Activated B cell treated with CpG ODN at 0.5 μM for 24 hours (primary cell): ENCODE results near the gene KIF24. TPM values are rescaled to one million over a fixed set of nuclear protein-coding genes. Genes with fewer than 3 reads are reported as not detected.

Experiments
- ATAC-seq: fragments of 200-7000 bp; cut with Tn5 transposase; one replicate; pipeline ENCODE4 v1.10.0; 2021; ENCODE audit warnings: low read depth, mild to moderate bottlenecking, moderate library complexity
- CTCF ChIA-PET: fragments of 350-600 bp; sonication (Branson Sonifier 250); formaldehyde crosslinking; loops from one replicate; lab custom pipeline; 2021; ENCODE audit warnings: antibody characterized with exemption; lab: Charles Lee
- POLR2A ChIA-PET: fragments of 350-600 bp; sonication (Branson Sonifier 250); formaldehyde crosslinking; loops from one replicate; lab custom pipeline; 2021; ENCODE audit warnings: antibody characterized with exemption; lab: Charles Lee
- DNase-seq: peaks from one replicate; pipeline ENCODE4 v3.0.0; 2022
- H3K27ac Mint-ChIP-seq: one replicate; pipeline ENCODE4 v1.8.0; 2020; ENCODE audit warnings: mixed read lengths
- H3K27me3 Mint-ChIP-seq: one replicate; pipeline ENCODE4 v1.8.0; 2021; ENCODE audit warnings: mixed read lengths
- H3K36me3 Mint-ChIP-seq: one replicate; pipeline ENCODE4 v1.8.0; 2021; ENCODE audit warnings: low read depth, mixed read lengths
- H3K4me1 Mint-ChIP-seq: one replicate; pipeline ENCODE4 v1.8.0; 2021; ENCODE audit warnings: mixed read lengths
- H3K4me3 Mint-ChIP-seq: one replicate; pipeline ENCODE4 v1.8.0; 2020; ENCODE audit warnings: mild to moderate bottlenecking, mixed read lengths
- H3K9me3 Mint-ChIP-seq: one replicate; pipeline ENCODE4 v1.8.0; 2020; ENCODE audit warnings: mixed read lengths
- intact Hi-C: fragments of 100-400 bp; cut with micrococcal nuclease; formaldehyde crosslinking; loops from one replicate; pipeline ENCODE4 v1.15.1; 2024
- total RNA-seq: library from RNA; stranded (reverse); gene quantifications from 2 replicates; pipeline ENCODE4 v1.2.3, GENCODE V29; 2022
- TF ChIP-seq, protein P1 (sequence below): fragments of 200-600 bp; IDR thresholded peaks from one replicate; pipeline ENCODE4 v1.8.0; 2022; ENCODE audit warnings: antibody characterized with exemption, mild to moderate bottlenecking

The KIF24 gene, protein sequence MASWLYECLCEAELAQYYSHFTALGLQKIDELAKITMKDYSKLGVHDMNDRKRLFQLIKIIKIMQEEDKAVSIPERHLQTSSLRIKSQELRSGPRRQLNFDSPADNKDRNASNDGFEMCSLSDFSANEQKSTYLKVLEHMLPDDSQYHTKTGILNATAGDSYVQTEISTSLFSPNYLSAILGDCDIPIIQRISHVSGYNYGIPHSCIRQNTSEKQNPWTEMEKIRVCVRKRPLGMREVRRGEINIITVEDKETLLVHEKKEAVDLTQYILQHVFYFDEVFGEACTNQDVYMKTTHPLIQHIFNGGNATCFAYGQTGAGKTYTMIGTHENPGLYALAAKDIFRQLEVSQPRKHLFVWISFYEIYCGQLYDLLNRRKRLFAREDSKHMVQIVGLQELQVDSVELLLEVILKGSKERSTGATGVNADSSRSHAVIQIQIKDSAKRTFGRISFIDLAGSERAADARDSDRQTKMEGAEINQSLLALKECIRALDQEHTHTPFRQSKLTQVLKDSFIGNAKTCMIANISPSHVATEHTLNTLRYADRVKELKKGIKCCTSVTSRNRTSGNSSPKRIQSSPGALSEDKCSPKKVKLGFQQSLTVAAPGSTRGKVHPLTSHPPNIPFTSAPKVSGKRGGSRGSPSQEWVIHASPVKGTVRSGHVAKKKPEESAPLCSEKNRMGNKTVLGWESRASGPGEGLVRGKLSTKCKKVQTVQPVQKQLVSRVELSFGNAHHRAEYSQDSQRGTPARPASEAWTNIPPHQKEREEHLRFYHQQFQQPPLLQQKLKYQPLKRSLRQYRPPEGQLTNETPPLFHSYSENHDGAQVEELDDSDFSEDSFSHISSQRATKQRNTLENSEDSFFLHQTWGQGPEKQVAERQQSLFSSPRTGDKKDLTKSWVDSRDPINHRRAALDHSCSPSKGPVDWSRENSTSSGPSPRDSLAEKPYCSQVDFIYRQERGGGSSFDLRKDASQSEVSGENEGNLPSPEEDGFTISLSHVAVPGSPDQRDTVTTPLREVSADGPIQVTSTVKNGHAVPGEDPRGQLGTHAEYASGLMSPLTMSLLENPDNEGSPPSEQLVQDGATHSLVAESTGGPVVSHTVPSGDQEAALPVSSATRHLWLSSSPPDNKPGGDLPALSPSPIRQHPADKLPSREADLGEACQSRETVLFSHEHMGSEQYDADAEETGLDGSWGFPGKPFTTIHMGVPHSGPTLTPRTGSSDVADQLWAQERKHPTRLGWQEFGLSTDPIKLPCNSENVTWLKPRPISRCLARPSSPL (N-terminal part only)
- 0.69 and 0.71 TPM in 2 replicates for total RNA-seq

DNA sequence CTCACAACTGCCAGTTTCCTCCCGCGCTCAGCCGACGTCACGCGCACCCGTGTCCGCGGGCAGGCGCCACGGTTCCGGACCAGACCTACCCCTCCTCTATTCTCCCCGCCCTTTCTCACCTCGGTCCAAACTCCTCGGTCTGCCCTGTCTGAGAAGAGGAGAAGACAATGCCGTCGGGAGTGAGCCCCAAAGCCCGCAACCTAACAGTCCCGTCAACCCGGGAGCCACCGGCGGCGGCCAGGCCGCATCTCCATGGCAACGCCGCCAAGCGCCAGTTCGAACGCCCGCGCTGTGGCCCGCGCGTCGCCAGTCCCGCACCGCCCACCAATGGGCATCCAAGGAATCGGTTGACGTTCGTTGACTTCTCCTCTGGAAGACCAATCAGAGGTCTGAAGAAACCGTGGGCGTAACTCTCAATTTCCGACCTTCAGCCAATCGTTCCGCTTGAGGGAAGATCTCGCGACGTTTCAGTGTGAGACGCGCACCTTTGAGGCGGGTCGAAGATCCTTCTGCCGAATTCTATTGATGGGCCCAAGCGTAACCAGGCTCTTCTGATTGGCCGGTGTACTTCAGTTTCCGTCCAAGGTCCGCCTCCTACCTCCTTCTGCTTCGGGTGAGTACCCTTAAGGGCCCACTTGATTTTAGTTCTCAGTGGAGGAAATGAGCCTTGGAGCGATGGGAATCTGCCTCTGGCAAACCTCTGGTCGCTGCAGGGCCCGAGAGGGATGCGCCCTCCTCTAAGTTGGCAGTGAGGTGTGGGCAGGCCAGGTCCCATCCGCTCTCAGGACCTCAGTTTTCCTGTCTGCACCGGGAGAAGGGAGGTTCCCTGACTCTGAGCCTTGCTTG is at the start of gene KIF24, which contains the start of gene NUDT2:
TSS of gene KIF24 (minus strand) at position 282 of the 846 bp plus-strand sequence. CDS start 17,922 bp downstream, outside the sequence.
TSS of gene NUDT2 (plus strand) at position 583 of the 846 bp plus-strand sequence. CDS start 9,471 bp downstream, outside the sequence.
- Mint-ChIP-seq H3K36me3 (peaks cover 10% of the 10 kb centered on the region), H3K4me3 (peak within 1 kb of the TSS; percentile 92), H3K9me3 (no peaks in the 10 kb centered on the region), H3K4me1 (peaks cover 38% of the 10 kb centered on the region), H3K27me3 (no peaks in the 10 kb centered on the region), H3K27ac (peak within 1 kb of the TSS; percentile 96)
- POLR2A ChIA-PET: no interaction called here
- TF ChIP-seq, protein P1, sequence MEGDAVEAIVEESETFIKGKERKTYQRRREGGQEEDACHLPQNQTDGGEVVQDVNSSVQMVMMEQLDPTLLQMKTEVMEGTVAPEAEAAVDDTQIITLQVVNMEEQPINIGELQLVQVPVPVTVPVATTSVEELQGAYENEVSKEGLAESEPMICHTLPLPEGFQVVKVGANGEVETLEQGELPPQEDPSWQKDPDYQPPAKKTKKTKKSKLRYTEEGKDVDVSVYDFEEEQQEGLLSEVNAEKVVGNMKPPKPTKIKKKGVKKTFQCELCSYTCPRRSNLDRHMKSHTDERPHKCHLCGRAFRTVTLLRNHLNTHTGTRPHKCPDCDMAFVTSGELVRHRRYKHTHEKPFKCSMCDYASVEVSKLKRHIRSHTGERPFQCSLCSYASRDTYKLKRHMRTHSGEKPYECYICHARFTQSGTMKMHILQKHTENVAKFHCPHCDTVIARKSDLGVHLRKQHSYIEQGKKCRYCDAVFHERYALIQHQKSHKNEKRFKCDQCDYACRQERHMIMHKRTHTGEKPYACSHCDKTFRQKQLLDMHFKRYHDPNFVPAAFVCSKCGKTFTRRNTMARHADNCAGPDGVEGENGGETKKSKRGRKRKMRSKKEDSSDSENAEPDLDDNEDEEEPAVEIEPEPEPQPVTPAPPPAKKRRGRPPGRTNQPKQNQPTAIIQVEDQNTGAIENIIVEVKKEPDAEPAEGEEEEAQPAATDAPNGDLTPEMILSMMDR: no peak
- DNase-seq (peak; percentile 88), ATAC-seq (peak; percentile 91)
- CTCF ChIA-PET: no interaction called here
- intact Hi-C loops: loop anchor here (1.0 to 10.0 kb wide), 11 partner anchors 47 to 1304 kb away; partner anchors contain the start of genes DCAF12, DCTN3, DNAI1 and DNAJA1

DNA sequence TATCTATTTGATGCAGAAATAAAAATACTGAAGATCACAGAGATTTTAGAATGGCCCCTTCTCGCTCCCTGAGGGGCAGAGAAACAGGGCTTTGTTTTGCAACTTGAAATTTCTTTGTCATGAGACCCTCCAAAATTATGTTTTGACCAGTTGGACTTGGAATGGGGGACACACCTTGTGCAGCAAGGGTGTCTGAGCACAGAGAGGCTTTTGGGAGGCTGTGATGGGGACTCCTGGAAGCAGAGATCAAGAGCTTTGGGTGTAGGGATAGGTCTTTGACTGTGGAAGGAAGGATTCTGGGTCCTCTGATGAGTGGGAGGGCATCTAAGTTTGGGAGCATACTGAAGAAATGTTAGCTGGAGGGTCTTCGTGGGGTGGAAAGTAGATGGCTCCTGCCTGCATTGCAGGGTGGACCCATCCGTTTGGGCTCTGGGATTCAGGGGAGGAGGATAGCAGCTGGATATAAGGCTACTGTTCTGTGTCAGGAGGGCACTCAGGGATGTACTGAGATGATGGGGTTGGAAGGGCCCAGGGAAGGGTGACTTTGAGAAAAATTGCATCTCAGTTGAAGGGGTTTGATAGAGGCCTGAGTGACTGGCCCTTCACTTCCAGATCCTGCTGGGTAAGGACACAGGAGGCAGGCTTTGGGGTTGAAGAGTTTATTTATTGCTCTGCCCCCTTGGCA is 49.5 kb upstream of the KIF24 start:
- H3K4me3 Mint-ChIP-seq: peak overlapping the region; percentile 44
- TF ChIP-seq, protein P1: no peak
- ATAC-seq: no peak
- H3K27me3 Mint-ChIP-seq: peaks cover 2% of the 10 kb centered on the region
- ChIA-PET CTCF (interaction anchor here (0.7 to 3.8 kb wide), 11 partner anchors 25 to 256 kb away, joined by 3 to 13 read pairs (median 3); no protein-coding TSS in a partner anchor), POLR2A (interaction anchor here (0.6 to 0.7 kb wide), 2 partner anchors 48 to 1269 kb away, joined by 3 read pairs; no protein-coding TSS in a partner anchor)
- DNase-seq: no peak
- peaks cover 42% of the 10 kb centered on the region for H3K4me1 Mint-ChIP-seq
- H3K36me3 Mint-ChIP-seq: no peaks in the 10 kb centered on the region
- intact Hi-C loops: loop anchor here (1.0 to 5.0 kb wide), 9 partner anchors 122 to 756 kb away; partner anchors contain the start of genes RPP25L, SIGMAR1 and UBAP2
- H3K27ac Mint-ChIP-seq: no peak overlapping the region
- no peaks in the 10 kb centered on the region for H3K9me3 Mint-ChIP-seq

DNA sequence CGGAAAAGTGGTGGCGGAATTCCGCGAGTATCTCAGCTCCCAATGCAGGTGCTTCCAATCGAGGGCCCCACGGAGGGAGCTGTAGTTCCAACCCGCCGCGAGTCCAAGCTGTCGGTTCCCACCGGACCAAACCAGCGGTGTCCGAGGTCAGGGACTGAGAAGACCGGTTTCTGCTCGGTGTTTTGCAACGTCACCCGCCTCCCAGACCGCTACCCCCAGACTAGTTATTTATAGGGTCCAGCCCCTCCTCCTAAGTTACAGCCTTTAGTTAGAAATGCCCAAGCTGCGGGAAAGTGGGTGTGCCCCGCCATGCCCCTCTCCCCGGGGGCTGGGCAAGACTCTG is 48.3 kb upstream of the KIF24 start:
- Mint-ChIP-seq H3K27me3 (peaks cover 2% of the 10 kb centered on the region), H3K4me1 (peaks cover 42% of the 10 kb centered on the region), H3K36me3 (no peaks in the 10 kb centered on the region), H3K27ac (no peak overlapping the region), H3K9me3 (no peaks in the 10 kb centered on the region), H3K4me3 (peak overlapping the region; percentile 93)
- DNase-seq (no peak), ATAC-seq (no peak)
- POLR2A ChIA-PET: interaction anchor here (0.9 to 1.6 kb wide), 4 partner anchors 46 to 328 kb away, joined by 3 to 9 read pairs (median 4); partner anchors contain the start of genes SIGMAR1 and UBAP2
- CTCF ChIA-PET: interaction anchor here (1.1 to 3.8 kb wide), 3 partner anchors 27 to 226 kb away, joined by 3 to 13 read pairs (median 9); no protein-coding TSS in a partner anchor
- TF ChIP-seq, protein P1: no peak
- intact Hi-C loops: loop anchor here (1.0 to 5.0 kb wide), 4 partner anchors 198 to 755 kb away; partner anchors contain the start of genes UBAP1 and UBE2R2
